ENCODE measurements around the gene CTNNAL1.

GRCh38 chr9:109002141-109002540, 11.2 kb downstream of the CTNNAL1 start:
- TF ChIP-seq CREB1 (IDR thresholded peaks at IDR 0.05; ENCODE audit: low read depth): no peak
- no peak for TF ChIP-seq TAF1 (IDR thresholded peaks at IDR 0.05; ENCODE audit: low read depth)
- no peak for TF ChIP-seq FOXM1 (IDR thresholded peaks at IDR 0.05; ENCODE audit: borderline replicate concordance, low read depth)
- TF ChIP-seq REST (IDR thresholded peaks at IDR 0.05; ENCODE audit: low read depth): no peak

Data from Ishikawa (cell line).